ENCODE measurements around the gene ZCCHC24.

GRCh38 chr10:79471776-79472175 is 26.4 kb upstream of the ZCCHC24 start:
- no peak for TF ChIP-seq POLR2AphosphoS5 (IDR thresholded peaks at IDR 0.05)
- no peak for TF ChIP-seq POLR2A (IDR thresholded peaks at IDR 0.05)
- no peak for TF ChIP-seq CTCF (IDR thresholded peaks at IDR 0.05)

Measured in stomach (tissue), 4 donors.